MM.1S (cell line): ENCODE measurements around the gene SCNN1B.
A peak's percentile ranks its signal among the peaks of the same experiment; 100 is the strongest.

Experiments used
- DNase-seq: peaks from one replicate; pipeline ENCODE4 v3.0.0-alpha.2; 2015
- H2AFZ ChIP-seq: fragments of 300-600 bp; sonication (generic); 2 replicates; pipeline ENCODE4 v1.6.0; 2016; ENCODE audit warnings: antibody characterized with exemption, low read length
- H3F3A ChIP-seq: fragments of 300-600 bp; sonication (generic); 2 replicates; pipeline ENCODE4 v1.6.1; 2016; ENCODE audit warnings: mild to moderate bottlenecking, antibody characterized with exemption, low read length, moderate library complexity, mixed read lengths; ENCODE audit not compliant: insufficient read depth
- H3K27ac ChIP-seq: fragments of 300-600 bp; sonication (generic); 2 replicates; pipeline ENCODE4 v1.5.1; 2016; ENCODE audit warnings: mild to moderate bottlenecking, low read length
- H3K27me3 ChIP-seq: fragments of 300-600 bp; sonication (generic); replicated peaks from 2 replicates; pipeline ENCODE4 v1.6.0; 2016; ENCODE audit warnings: low read length; ENCODE audit not compliant: insufficient read depth
- H3K36me3 ChIP-seq: fragments of 300-600 bp; sonication (generic); replicated peaks from 2 replicates; pipeline ENCODE4 v1.6.1; 2016; ENCODE audit warnings: mild to moderate bottlenecking, low read length, mixed read lengths; ENCODE audit not compliant: insufficient read depth
- H3K4me1 ChIP-seq: fragments of 300-600 bp; sonication (generic); 2 replicates; pipeline ENCODE4 v1.6.1; 2016; ENCODE audit warnings: low read length, mixed read lengths
- H3K4me2 ChIP-seq: fragments of 300-600 bp; sonication (generic); 2 replicates; pipeline ENCODE4 v1.6.0; 2016; ENCODE audit warnings: low read depth, low read length
- H3K4me3 ChIP-seq: fragments of 300-600 bp; sonication (generic); 2 replicates; pipeline ENCODE4 v1.5.1; 2016; ENCODE audit warnings: low read length, mixed read lengths
- H3K79me2 ChIP-seq: fragments of 300-600 bp; sonication (generic); 2 replicates; pipeline ENCODE4 v1.6.1; 2016; ENCODE audit warnings: mixed run types, low read length, mixed read lengths
- H3K9ac ChIP-seq: fragments of 300-600 bp; sonication (generic); 2 replicates; pipeline ENCODE4 v1.6.1; 2016; ENCODE audit warnings: low read length, mixed read lengths
- H3K9me2 ChIP-seq: fragments of 300-600 bp; sonication (generic); replicated peaks from 2 replicates; pipeline ENCODE4 v1.6.1; 2016; ENCODE audit warnings: mild to moderate bottlenecking, low read length, mixed read lengths; ENCODE audit not compliant: insufficient read depth
- H3K9me3 ChIP-seq: fragments of 300-600 bp; sonication (generic); replicated peaks from 2 replicates; pipeline ENCODE4 v1.6.1; 2016; ENCODE audit warnings: mild to moderate bottlenecking, low read length, mixed read lengths; ENCODE audit not compliant: insufficient read depth
- H4K20me1 ChIP-seq: fragments of 300-600 bp; sonication (generic); 2 replicates; pipeline ENCODE4 v1.6.1; 2016; ENCODE audit warnings: mild to moderate bottlenecking, low read length, moderate library complexity, mixed read lengths; ENCODE audit not compliant: insufficient read depth
- EZH2 ChIP-seq: fragments of 300-600 bp; sonication (generic); optimal IDR thresholded peaks from 2 replicates; pipeline ENCODE3; 2017; ENCODE audit warnings: low read depth, mild to moderate bottlenecking, antibody characterized with exemption, low read length, mixed read lengths
- EZH2phosphoT487 ChIP-seq: fragments of 300-600 bp; sonication (generic); IDR thresholded peaks from 2 replicates; pipeline ENCODE4 v1.6.1; 2018; ENCODE audit warnings: antibody characterized with exemption, low read length
- TF ChIP-seq, protein P1 (sequence below): fragments of 300-600 bp; sonication (generic); IDR thresholded peaks from 2 replicates; pipeline ENCODE4 v1.5.1; 2016; ENCODE audit warnings: antibody characterized with exemption, low read length, mixed read lengths

SCNN1B gene

DNA sequence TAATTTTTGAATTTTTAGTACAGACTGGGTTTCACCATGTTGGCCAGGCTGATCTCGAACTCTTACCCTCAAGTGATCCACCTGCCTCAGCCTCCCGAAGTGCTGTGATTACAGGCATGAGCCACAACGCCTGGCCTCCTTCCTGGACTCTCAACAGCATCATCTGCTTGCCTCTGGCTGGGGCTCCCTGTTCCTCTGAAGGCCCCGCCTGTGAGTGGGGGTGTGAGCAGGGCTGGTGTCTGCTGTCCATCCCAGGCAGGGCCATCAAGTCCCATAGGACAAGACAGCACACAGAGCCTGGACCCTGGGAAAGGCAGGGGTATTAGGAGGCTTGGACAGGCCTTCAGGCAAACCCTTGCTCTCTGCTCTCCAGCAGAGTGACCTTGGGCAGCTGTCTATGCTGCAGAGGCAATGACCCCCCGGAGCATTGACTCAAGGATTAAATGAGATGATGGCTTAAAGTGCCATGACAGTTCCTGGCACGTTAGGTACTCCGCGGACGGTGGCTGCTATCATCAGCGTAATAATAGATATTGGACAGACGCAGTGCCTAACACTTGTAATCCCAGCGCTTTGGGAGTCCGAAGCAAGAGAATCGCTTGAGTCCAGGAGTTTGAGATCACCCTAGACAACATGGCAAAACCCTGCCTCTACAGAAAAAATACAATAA is 19.2 kb downstream of the SCNN1B start:
- Histone ChIP-seq H3K9ac (no peak overlapping the region), H3F3A (peaks cover 23% of the 10 kb centered on the region), H3K27me3 (no peaks in the 10 kb centered on the region), H3K9me3 (no peaks in the 10 kb centered on the region), H4K20me1 (no peaks in the 10 kb centered on the region), H3K4me3 (no peak overlapping the region), H3K4me1 (peaks cover 41% of the 10 kb centered on the region), H3K36me3 (0 out of 2 replicates have a peak, but pooled peaks cover 4% of the 10 kb centered on the region), H3K9me2 (no peaks in the 10 kb centered on the region), H3K4me2 (no peak overlapping the region), H3K79me2 (peaks cover 83% of the 10 kb centered on the region), H3K27ac (no peak overlapping the region), H2AFZ (no peak overlapping the region)
- no peak for DNase-seq
- TF ChIP-seq, protein P1, sequence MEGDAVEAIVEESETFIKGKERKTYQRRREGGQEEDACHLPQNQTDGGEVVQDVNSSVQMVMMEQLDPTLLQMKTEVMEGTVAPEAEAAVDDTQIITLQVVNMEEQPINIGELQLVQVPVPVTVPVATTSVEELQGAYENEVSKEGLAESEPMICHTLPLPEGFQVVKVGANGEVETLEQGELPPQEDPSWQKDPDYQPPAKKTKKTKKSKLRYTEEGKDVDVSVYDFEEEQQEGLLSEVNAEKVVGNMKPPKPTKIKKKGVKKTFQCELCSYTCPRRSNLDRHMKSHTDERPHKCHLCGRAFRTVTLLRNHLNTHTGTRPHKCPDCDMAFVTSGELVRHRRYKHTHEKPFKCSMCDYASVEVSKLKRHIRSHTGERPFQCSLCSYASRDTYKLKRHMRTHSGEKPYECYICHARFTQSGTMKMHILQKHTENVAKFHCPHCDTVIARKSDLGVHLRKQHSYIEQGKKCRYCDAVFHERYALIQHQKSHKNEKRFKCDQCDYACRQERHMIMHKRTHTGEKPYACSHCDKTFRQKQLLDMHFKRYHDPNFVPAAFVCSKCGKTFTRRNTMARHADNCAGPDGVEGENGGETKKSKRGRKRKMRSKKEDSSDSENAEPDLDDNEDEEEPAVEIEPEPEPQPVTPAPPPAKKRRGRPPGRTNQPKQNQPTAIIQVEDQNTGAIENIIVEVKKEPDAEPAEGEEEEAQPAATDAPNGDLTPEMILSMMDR = no peak
- TF ChIP-seq EZH2 (no peak), EZH2phosphoT487 (no peak)

DNA sequence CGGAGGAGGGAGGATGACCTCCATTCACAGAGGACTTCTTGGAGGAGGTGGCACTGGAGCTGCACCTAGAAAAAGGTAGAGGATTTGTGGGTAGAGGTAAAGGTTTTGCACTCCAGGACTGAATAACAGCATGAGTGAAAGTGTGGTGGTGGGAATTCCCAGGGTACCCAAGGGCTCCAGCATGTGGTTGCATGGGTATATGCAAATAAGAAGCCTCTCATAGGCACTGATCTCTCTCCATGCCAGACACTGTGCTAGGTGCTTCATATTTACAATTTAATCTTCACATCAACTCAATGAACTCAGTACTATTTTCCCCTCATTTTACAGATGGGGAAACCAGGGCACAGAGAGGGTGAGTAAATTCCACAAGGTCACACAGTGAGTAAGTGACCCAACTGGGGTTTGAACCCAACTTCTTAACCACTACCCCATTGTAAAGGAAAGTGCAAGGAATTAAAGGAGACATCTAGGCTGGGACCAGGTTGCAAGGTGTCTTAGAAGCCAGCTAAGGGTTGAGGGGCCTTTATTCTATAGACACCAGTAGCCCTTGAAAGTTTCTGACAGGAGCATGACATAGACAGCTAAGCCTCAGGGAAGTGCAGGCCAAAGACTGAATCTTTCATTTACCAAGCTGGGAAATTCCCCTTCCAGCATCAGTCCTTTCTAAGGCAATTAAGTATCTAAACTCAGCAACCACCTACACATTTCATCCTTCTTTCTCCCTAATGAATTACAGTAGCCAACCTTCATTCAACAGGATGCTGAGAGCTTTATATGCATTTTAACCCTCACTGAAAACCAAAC is 21.3 kb downstream of the SCNN1B start:
- H3K9me2 ChIP-seq = no peaks in the 10 kb centered on the region
- peak; percentile 70 for DNase-seq
- H3K4me2 ChIP-seq = peak overlapping the region; percentile 40
- H3K27ac ChIP-seq = peak overlapping the region; percentile 76
- H3K4me3 ChIP-seq = no peak overlapping the region
- H3K9ac ChIP-seq = peak overlapping the region; percentile 24; the same call in 1 of the 2 replicates
- no peaks in the 10 kb centered on the region for H4K20me1 ChIP-seq
- peaks cover 72% of the 10 kb centered on the region for H3K79me2 ChIP-seq
- H3F3A ChIP-seq = peaks cover 23% of the 10 kb centered on the region
- no peak for TF ChIP-seq EZH2phosphoT487
- TF ChIP-seq EZH2 = no peak
- TF ChIP-seq, protein P1 = no peak
- peaks cover 34% of the 10 kb centered on the region for H3K4me1 ChIP-seq
- no peaks in the 10 kb centered on the region for H3K27me3 ChIP-seq
- no peaks in the 10 kb centered on the region for H3K36me3 ChIP-seq
- no peak overlapping the region for H2AFZ ChIP-seq
- H3K9me3 ChIP-seq = no peaks in the 10 kb centered on the region

DNA sequence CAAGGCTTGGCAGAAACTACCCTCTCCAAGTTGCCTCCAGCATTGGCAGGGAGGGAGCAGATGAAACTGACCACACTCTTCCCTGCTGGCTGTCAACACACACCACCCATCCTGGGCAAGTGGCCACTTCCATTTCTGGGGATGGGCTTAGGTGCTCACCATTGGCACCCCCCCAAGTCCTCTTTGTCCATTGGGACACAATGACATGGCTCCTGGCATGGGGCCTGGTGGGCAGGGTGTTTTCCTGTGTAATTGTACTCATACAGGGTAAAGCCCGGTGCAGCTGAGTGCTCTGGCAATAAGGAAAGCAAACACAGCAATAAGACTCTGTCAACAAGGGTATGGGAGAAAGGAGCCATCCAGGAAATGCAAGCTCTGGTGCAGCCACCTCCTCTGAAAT is 22.6 kb downstream of the SCNN1B start:
- Histone ChIP-seq H3K27me3 (no peaks in the 10 kb centered on the region), H3K9me2 (no peaks in the 10 kb centered on the region), H3K79me2 (peaks cover 66% of the 10 kb centered on the region), H3K4me2 (no peak overlapping the region), H3F3A (peaks cover 23% of the 10 kb centered on the region), H3K36me3 (no peaks in the 10 kb centered on the region), H3K4me3 (no peak overlapping the region), H3K9ac (no peak overlapping the region), H2AFZ (no peak overlapping the region), H3K27ac (no peak overlapping the region; the same call in 1 of the 2 replicates), H4K20me1 (no peaks in the 10 kb centered on the region), H3K9me3 (no peaks in the 10 kb centered on the region), H3K4me1 (peaks cover 34% of the 10 kb centered on the region)
- no peak for DNase-seq
- TF ChIP-seq EZH2 = no peak
- TF ChIP-seq, protein P1 = no peak
- TF ChIP-seq EZH2phosphoT487 = no peak
